PC-3 (cell line): ENCODE results near the gene PTPRN2. TPM values are rescaled to one million over a fixed set of nuclear protein-coding genes. Genes with fewer than 3 reads are reported as not detected.

Source experiments
- ATAC-seq: fragments of 200-7000 bp; cut with Tn5 transposase; 2 replicates; pipeline ENCODE4 v1.9.1; 2020; ENCODE audit warnings: mild to moderate bottlenecking, moderate library complexity
- BruUV-seq: library from RNA; stranded (reverse); fragments of 400-500 nt; replicated peaks from 2 replicates; lab custom pipeline; 2021; lab: Mats Ljungman, UMichigan
- CTCF ChIA-PET: fragments of 300-600 bp; sonication (Branson Sonifier 250); formaldehyde crosslinking; loops from one replicate; lab custom pipeline; 2022; ENCODE audit warnings: antibody characterized with exemption; lab: Charles Lee
- POLR2A ChIA-PET: fragments of 300-600 bp; sonication (Branson Sonifier 250); formaldehyde crosslinking; loops from one replicate; lab custom pipeline; 2022; ENCODE audit warnings: antibody characterized with exemption; ENCODE audit not compliant: unreplicated experiment; lab: Charles Lee
- DNase-seq: peaks from one replicate; pipeline ENCODE4 v3.0.0-alpha.2; 2015
- H2AFZ ChIP-seq: fragments of 300-600 bp; sonication (generic); 2 replicates; pipeline ENCODE4 v1.6.0; 2016; ENCODE audit warnings: antibody characterized with exemption, low read length
- H3F3A ChIP-seq: fragments of 300-600 bp; sonication (generic); one replicate; pipeline ENCODE4 v1.6.0; 2017; ENCODE audit warnings: antibody characterized with exemption, low read length, control low read depth, mild to moderate bottlenecking; ENCODE audit not compliant: unreplicated experiment
- H3K27ac ChIP-seq: fragments of 300-600 bp; sonication (generic); 2 replicates; pipeline ENCODE4 v1.5.1; 2016; ENCODE audit warnings: mild to moderate bottlenecking, low read length
- H3K27me3 ChIP-seq: fragments of 300-600 bp; sonication (generic); 2 replicates; pipeline ENCODE4 v1.6.1; 2016; ENCODE audit warnings: low read length, mixed read lengths
- H3K36me3 ChIP-seq: fragments of 300-600 bp; sonication (generic); 2 replicates; pipeline ENCODE4 v1.6.1; 2016; ENCODE audit warnings: low read depth, mixed run types, low read length, mixed read lengths
- H3K4me1 ChIP-seq: fragments of 300-600 bp; sonication (generic); 2 replicates; pipeline ENCODE4 v1.5.1; 2016; ENCODE audit warnings: low read length; ENCODE audit not compliant: insufficient read depth
- H3K4me2 ChIP-seq: fragments of 300-600 bp; sonication (generic); 2 replicates; pipeline ENCODE4 v1.6.0; 2016; ENCODE audit warnings: low read length
- H3K4me3 ChIP-seq: fragments of 300-600 bp; sonication (generic); 2 replicates; pipeline ENCODE4 v1.5.1; 2016; ENCODE audit warnings: mild to moderate bottlenecking, low read length, mixed read lengths
- H3K79me2 ChIP-seq: fragments of 300-600 bp; sonication (generic); 2 replicates; pipeline ENCODE4 v1.6.1; 2017; ENCODE audit warnings: low read length, mixed read lengths
- H3K9ac ChIP-seq: fragments of 300-600 bp; sonication (generic); 2 replicates; pipeline ENCODE4 v1.6.0; 2016; ENCODE audit warnings: mild to moderate bottlenecking, low read length
- H3K9me2 ChIP-seq: fragments of 300-600 bp; sonication (generic); replicated peaks from 2 replicates; pipeline ENCODE4 v1.6.1; 2016; ENCODE audit warnings: mixed run types, low read length, mixed read lengths
- H3K9me3 ChIP-seq: fragments of 300-600 bp; sonication (generic); 2 replicates; pipeline ENCODE4 v1.6.1; 2016; ENCODE audit warnings: low read length, mixed read lengths
- H4K20me1 ChIP-seq: fragments of 300-600 bp; sonication (generic); 2 replicates; pipeline ENCODE4 v1.6.1; 2016; ENCODE audit warnings: low read length, mixed read lengths
- CTCF ChIP-seq: fragments of 300-600 bp; sonication (generic); conservative IDR thresholded peaks from 2 replicates; pipeline ENCODE4 v1.5.1; 2017; ENCODE audit warnings: antibody characterized with exemption, low read depth, mild to moderate bottlenecking, low read length
- EZH2 ChIP-seq: fragments of 300-600 bp; sonication (generic); IDR thresholded peaks from one replicate; pipeline ENCODE4 v1.6.1; 2017; ENCODE audit warnings: antibody characterized with exemption, mild to moderate bottlenecking, low read length; ENCODE audit not compliant: unreplicated experiment
- EZH2phosphoT487 ChIP-seq: fragments of 300-600 bp; sonication (generic); IDR thresholded peaks from 2 replicates; pipeline ENCODE4 v1.6.1; 2018; ENCODE audit warnings: mild to moderate bottlenecking, antibody characterized with exemption, low read length, borderline replicate concordance
- intact Hi-C: fragments of 100-400 bp; cut with micrococcal nuclease; formaldehyde crosslinking; loops from 2 replicates; pipeline ENCODE4 v1.9.0; 2023
- total RNA-seq: library from RNA; depleted of rRNA; stranded (reverse); fragments of >200 nt; gene quantifications from 2 replicates; pipeline ENCODE4 v1.2.3, GENCODE V29; 2014

PTPRN2 gene
- total RNA-seq, 1 experiment from 2014 or later = 3.2 TPM

- no peaks in the 10 kb centered on the region for H3K79me2 ChIP-seq
- H3K4me1 ChIP-seq = no peaks in the 10 kb centered on the region
- CTCF ChIA-PET = no interaction called here
- no peak overlapping the region for H3K4me2 ChIP-seq
- H4K20me1 ChIP-seq = no peaks in the 10 kb centered on the region
- H3K27ac ChIP-seq = no peak overlapping the region
- DNase-seq (peak; percentile 58), ATAC-seq (peak; percentile 78)
- H3K9me2 ChIP-seq = no peaks in the 10 kb centered on the region
- H3K9me3 ChIP-seq = no peaks in the 10 kb centered on the region
- BruUV-seq = no TSS peak
- no peak overlapping the region for H2AFZ ChIP-seq
- POLR2A ChIA-PET = no interaction called here
- no peaks in the 10 kb centered on the region for H3K36me3 ChIP-seq
- intact Hi-C loops = loop anchor here (1.0 to 10.0 kb wide), 2 partner anchors 53 to 301 kb away; no protein-coding TSS in a partner anchor
- H3K9ac ChIP-seq = no peak overlapping the region
- 0 out of 2 replicates have a peak, but pooled peaks cover 4% of the 10 kb centered on the region for H3K27me3 ChIP-seq
- TF ChIP-seq EZH2phosphoT487 = no peak
- no peak for TF ChIP-seq EZH2
- peak; percentile 69 for TF ChIP-seq CTCF
- H3K4me3 ChIP-seq = no peak overlapping the region
- no peaks in the 10 kb centered on the region for H3F3A ChIP-seq
Observed at GRCh38 chr7:158355456-158356065, 232.1 kb downstream of the PTPRN2 start.

GRCh38 chr7:158354861-158355260, 232.8 kb downstream of the PTPRN2 start:
- Histone ChIP-seq H3K4me3 (no peak overlapping the region), H2AFZ (no peak overlapping the region), H3K9ac (no peak overlapping the region), H3K27me3 (0 out of 2 replicates have a peak, but pooled peaks cover 4% of the 10 kb centered on the region), H3F3A (no peaks in the 10 kb centered on the region), H3K4me1 (no peaks in the 10 kb centered on the region), H3K27ac (no peak overlapping the region), H3K9me2 (no peaks in the 10 kb centered on the region), H4K20me1 (no peaks in the 10 kb centered on the region), H3K9me3 (no peaks in the 10 kb centered on the region), H3K79me2 (no peaks in the 10 kb centered on the region), H3K36me3 (no peaks in the 10 kb centered on the region), H3K4me2 (no peak overlapping the region)
- TF ChIP-seq EZH2phosphoT487 (no peak), CTCF (no peak), EZH2 (no peak)
- intact Hi-C loops = loop anchor here (1.0 to 10.0 kb wide), 2 partner anchors 53 to 300 kb away; no protein-coding TSS in a partner anchor
- ATAC-seq (no peak), DNase-seq (no peak)
- ChIA-PET CTCF (interaction anchor here (0.6 kb wide), 1 partner anchor 13 kb away, joined by 3 read pairs; no protein-coding TSS in a partner anchor), POLR2A (no interaction called here)
- BruUV-seq = no TSS peak
